ENCODE data around the gene ANO10.
"Not testable (repeated sequence)": the region's sequence is repeated elsewhere in the genome, so short reads cannot be mapped to it uniquely, and the experiment has no call there.

ANO10 gene

GRCh38 chr3:43485931-43486330, 135.9 kb downstream of the ANO10 start:
- POLR2A ChIA-PET = interaction anchor here (0.9 kb wide), 1 partner anchor 213 kb away, joined by 3 read pairs; no protein-coding TSS in a partner anchor

GRCh38 chr3:43484926-43485488, 136.8 kb downstream of the ANO10 start:
- H3K4me3 ChIP-seq (ENCODE audit: low read depth, low read length) = no peak overlapping the region
- TF ChIP-seq CTCF (IDR thresholded peaks at IDR 0.05; ENCODE audit: insufficient read depth, low read length, missing control alignments) = no peak
- POLR2A ChIA-PET = no interaction called here
- DNase-seq (ENCODE audit: low read depth, low spot score) = no peak
- CTCF ChIA-PET = no interaction called here

More at GRCh38 chr3:43485931-43486330, 135.9 kb downstream of the ANO10 start:
- no peak overlapping the region for H3K4me3 ChIP-seq (ENCODE audit: low read depth, low read length)
- no peak for TF ChIP-seq CTCF (IDR thresholded peaks at IDR 0.05; ENCODE audit: insufficient read depth, low read length, missing control alignments)
- no peak for DNase-seq (ENCODE audit: low read depth, low spot score)
- CTCF ChIA-PET = no interaction called here

- DNase-seq (ENCODE audit: low read depth, low spot score) = no peak
- no peak for TF ChIP-seq CTCF (IDR thresholded peaks at IDR 0.05; ENCODE audit: insufficient read depth, low read length, missing control alignments)
- POLR2A ChIA-PET = no interaction called here
- H3K4me3 ChIP-seq (ENCODE audit: low read depth, low read length) = no peak overlapping the region
- CTCF ChIA-PET = no interaction called here
These were observed 140.4 kb downstream of the ANO10 start for GRCh38 chr3:43481375-43481774.

- CTCF ChIA-PET; POLR2A ChIA-PET; H3K4me3 ChIP-seq (ENCODE audit: low read depth, low read length); DNase-seq (ENCODE audit: low read depth, low spot score): not testable (repeated sequence)
These were observed 143.0 kb downstream of the ANO10 start for GRCh38 chr3:43478839-43479238.

- TF ChIP-seq CTCF (IDR thresholded peaks at IDR 0.05; ENCODE audit: insufficient read depth, low read length, missing control alignments) = no peak
- no peak for DNase-seq (ENCODE audit: low read depth, low spot score)
- CTCF ChIA-PET = no interaction called here
- POLR2A ChIA-PET = no interaction called here
- H3K4me3 ChIP-seq (ENCODE audit: low read depth, low read length) = no peak overlapping the region
These were observed 143.6 kb downstream of the ANO10 start for GRCh38 chr3:43478118-43478785.

- DNase-seq (ENCODE audit: low read depth, low spot score) = no peak
- H3K4me3 ChIP-seq (ENCODE audit: low read depth, low read length) = no peak overlapping the region
- no peak for TF ChIP-seq CTCF (IDR thresholded peaks at IDR 0.05; ENCODE audit: insufficient read depth, low read length, missing control alignments)
- ChIA-PET POLR2A (no interaction called here), CTCF (interaction anchor here (0.6 kb wide), 1 partner anchor 20 kb away, joined by 3 read pairs; no protein-coding TSS in a partner anchor)
These were observed 144.2 kb downstream of the ANO10 start for GRCh38 chr3:43477600-43477999.

GRCh38 chr3:43473737-43474136, 148.1 kb downstream of the ANO10 start:
- ChIA-PET POLR2A (no interaction called here), CTCF (interaction anchor here (2.9 kb wide), 1 partner anchor 30 kb away, joined by 8 read pairs; no protein-coding TSS in a partner anchor)
- DNase-seq (ENCODE audit: low read depth, low spot score) = no peak
- no peak overlapping the region for H3K4me3 ChIP-seq (ENCODE audit: low read depth, low read length)
- no peak for TF ChIP-seq CTCF (IDR thresholded peaks at IDR 0.05; ENCODE audit: insufficient read depth, low read length, missing control alignments)

Data from AG04449 (cell line).